Esophagus squamous epithelium (tissue), 4 donors: Measurements from ENCODE around the gene KPNB1.

Experiments
- CTCF ChIP-seq, 6 experiments: fragments of 450-650 bp in 4 of 6; fragments of 200-600 bp in 2 of 6; sonication (generic) in 2 of 6; IDR thresholded peaks; one replicate each; pipeline ENCODE4 v1.5.1; 2016 to 2019; ENCODE audit warnings: antibody characterized with exemption in 6 of 6, mild to moderate bottlenecking in 4 of 6, moderate library complexity in 4 of 6
- POLR2A ChIP-seq, 4 donors: fragments of 450-650 bp; IDR thresholded peaks; one replicate each; pipeline ENCODE4 v1.6.1; 2017; ENCODE audit warnings: antibody characterized with exemption in 4 of 4, mild to moderate bottlenecking in 4 of 4, moderate library complexity in 3 of 4

GRCh38 chr17:47732399-47733046 is 82.8 kb downstream of the KPNB1 start:
- TF ChIP-seq CTCF (IDR thresholded peaks at IDR 0.05), result no peak
- TF ChIP-seq POLR2A (IDR thresholded peaks at IDR 0.05), result no peak
